GM19438 (cell line): ENCODE data around the gene GLUL.
"Not testable (repeated sequence)": the region's sequence is repeated elsewhere in the genome, so short reads cannot be mapped to it uniquely, and the experiment has no call there.

ENCODE experiments used
- ATAC-seq: cut with Tn5 transposase; IDR thresholded peaks from one replicate; pipeline ENCODE4 v1.9.1; 2021; ENCODE audit warnings: low read depth; ENCODE audit not compliant: unreplicated experiment

The GLUL gene

GRCh38 chr1:182370532-182370931 lies 21.1 kb downstream of the GLUL start:
- ATAC-seq, result no peak

GRCh38 chr1:182368903-182369302 lies 22.7 kb downstream of the GLUL start:
- no peak for ATAC-seq

GRCh38 chr1:182368358-182368757 lies 23.2 kb downstream of the GLUL start:
- ATAC-seq, result no peak

- ATAC-seq, result no peak
Observed at GRCh38 chr1:182367926-182368325, 23.7 kb downstream of the GLUL start.

GRCh38 chr1:182366596-182366995 lies 25.0 kb downstream of the GLUL start:
- ATAC-seq, result no peak

GRCh38 chr1:182359645-182360044 lies 31.9 kb downstream of the GLUL start:
- no peak for ATAC-seq

- no peak for ATAC-seq
Observed at GRCh38 chr1:182357913-182358312, 33.7 kb downstream of the GLUL start.

GRCh38 chr1:182357171-182357570 lies 34.4 kb downstream of the GLUL start:
- ATAC-seq, result no peak

- ATAC-seq, result no peak
Observed at GRCh38 chr1:182355723-182356098, 35.9 kb downstream of the GLUL start.

- ATAC-seq, result no peak
Observed at GRCh38 chr1:182351790-182352364, 39.7 kb downstream of the GLUL start.

GRCh38 chr1:182350839-182351238 lies 40.8 kb downstream of the GLUL start:
- no peak for ATAC-seq

GRCh38 chr1:182348961-182349747 lies 42.4 kb downstream of the GLUL start:
- no peak for ATAC-seq

GRCh38 chr1:182347019-182347418 lies 44.6 kb downstream of the GLUL start:
- no peak for ATAC-seq

- no peak for ATAC-seq
Observed at GRCh38 chr1:182340233-182341058, 51.1 kb downstream of the GLUL start.

- ATAC-seq, result no peak
Observed at GRCh38 chr1:182339684-182340083, 51.9 kb downstream of the GLUL start.

- ATAC-seq, result no peak
Observed at GRCh38 chr1:182338806-182339370, 52.7 kb downstream of the GLUL start.

GRCh38 chr1:182337736-182338571 lies 53.6 kb downstream of the GLUL start:
- ATAC-seq, result no peak

- no peak for ATAC-seq
Observed at GRCh38 chr1:182335771-182336566, 55.6 kb downstream of the GLUL start.

GRCh38 chr1:182333071-182333571 lies 58.5 kb downstream of the GLUL start:
- not testable (repeated sequence) for ATAC-seq
